Spleen (tissue), 7 donors: Measurements from ENCODE around the gene CALCOCO1.

ENCODE experiments used
- CTCF ChIP-seq, 11 experiments: fragments of 200-600 bp in 7 of 11; fragments of 450-650 bp in 4 of 11; sonication (generic) in 4 of 11; IDR thresholded peaks in 8 of 11; conservative IDR thresholded peaks in 3 of 11; 1 replicate in 7 of 11; 2 replicates in 4 of 11; pipeline versions ENCODE4 v1.4.0 to v1.8.0; 2016 to 2021; ENCODE audit warnings: antibody characterized with exemption in 11 of 11, inconsistent platforms in 4 of 11, mild to moderate bottlenecking in 1 of 11
- POLR2A ChIP-seq, 3 donors: fragments of 450-650 bp; IDR thresholded peaks; one replicate each; pipeline ENCODE4 v1.5.1; 2017; ENCODE audit warnings: antibody characterized with exemption in 3 of 3, mild to moderate bottlenecking in 1 of 3
- POLR2AphosphoS5 ChIP-seq, 3 donors: sonication (generic); formaldehyde crosslinking; IDR thresholded peaks; one replicate each; pipeline ENCODE4 v1.5.1; 2017; ENCODE audit warnings: antibody characterized with exemption in 3 of 3
- donor health status: DM: no; HTN: no; CAD: no; lungs with moderate emphysema.
- donor health status: DM: no; HTN: no; CAD: no.
- donor health status: DM: no; HTN: no; CAD: no.

- no peak for TF ChIP-seq POLR2AphosphoS5 (IDR thresholded peaks at IDR 0.05)
- no peak for TF ChIP-seq CTCF (IDR thresholded peaks at IDR 0.05 in 8 of 11, conservative IDR thresholded peaks at IDR 0.05 in 3 of 11)
- TF ChIP-seq POLR2A (IDR thresholded peaks at IDR 0.05), result no peak
Observed at GRCh38 chr12:53740130-53740491, 12.9 kb upstream of the CALCOCO1 start.
